SK-N-SH treated with all-trans-retinoic acid at 6 μM for 48 hours (cell line): ENCODE data around the gene CRX.
"Not testable (repeated sequence)": the region's sequence is repeated elsewhere in the genome, so short reads cannot be mapped to it uniquely, and the experiment has no call there.

ENCODE experiments used
- ATAC-seq: fragments of 200-7000 bp; cut with Tn5 transposase; 3 replicates; pipeline ENCODE4 v1.9.1; 2020; ENCODE audit warnings: mild to moderate bottlenecking, moderate library complexity
- BACH2 ChIP-seq: fragments of 250-450 bp; sonication (Bioruptor Pico); IDR thresholded peaks from 2 replicates; pipeline ENCODE4 v1.9.0; 2021; ENCODE audit warnings: mild to moderate bottlenecking, borderline replicate concordance
- CSDC2 ChIP-seq: fragments of 250-450 bp; sonication (Bioruptor Pico); IDR thresholded peaks from 2 replicates; pipeline ENCODE4 v1.5.0; 2020; ENCODE audit warnings: mild to moderate bottlenecking, moderate library complexity
- ESRRG ChIP-seq: fragments of 250-450 bp; sonication (Bioruptor Pico); IDR thresholded peaks from 2 replicates; pipeline ENCODE4 v1.6.1; 2021; ENCODE audit warnings: mild to moderate bottlenecking
- GLIS3 ChIP-seq: fragments of 250-450 bp; sonication (Bioruptor Pico); IDR thresholded peaks from 2 replicates; pipeline ENCODE4 v1.5.0; 2020; ENCODE audit warnings: mild to moderate bottlenecking, moderate library complexity
- ISL1 ChIP-seq: fragments of 250-450 bp; sonication (Bioruptor Pico); IDR thresholded peaks from 2 replicates; pipeline ENCODE4 v2.1.2; 2022; ENCODE audit warnings: mild to moderate bottlenecking, moderate library complexity
- OSR1 ChIP-seq: fragments of 250-450 bp; sonication (Bioruptor Pico); IDR thresholded peaks from 2 replicates; pipeline ENCODE4 v1.8.0; 2022; ENCODE audit warnings: moderate library complexity, mild to moderate bottlenecking, inconsistent platforms
- PATZ1 ChIP-seq: fragments of 250-450 bp; sonication (Bioruptor Pico); IDR thresholded peaks from 2 replicates; pipeline ENCODE4 v1.8.0; 2020; ENCODE audit warnings: mild to moderate bottlenecking, moderate library complexity, borderline replicate concordance
- POU6F1 ChIP-seq: fragments of 250-450 bp; sonication (Bioruptor Pico); IDR thresholded peaks from 2 replicates; pipeline ENCODE4 v1.8.0; 2021; ENCODE audit warnings: low read depth, mild to moderate bottlenecking, moderate library complexity, borderline replicate concordance
- PPARA ChIP-seq: fragments of 250-450 bp; sonication (Bioruptor Pico); IDR thresholded peaks from 2 replicates; pipeline ENCODE4 v1.5.0; 2020; ENCODE audit warnings: mild to moderate bottlenecking, borderline replicate concordance
- RARB ChIP-seq: fragments of 250-450 bp; sonication (Bioruptor Pico); IDR thresholded peaks from 2 replicates; pipeline ENCODE4 v1.8.0; 2021; ENCODE audit warnings: mild to moderate bottlenecking, moderate library complexity
- SNAI2 ChIP-seq: fragments of 250-450 bp; sonication (Bioruptor Pico); IDR thresholded peaks from 2 replicates; pipeline ENCODE4 v1.5.0; 2020; ENCODE audit warnings: mild to moderate bottlenecking, moderate library complexity
- TCF4 ChIP-seq: fragments of 250-450 bp; sonication (Bioruptor Pico); IDR thresholded peaks from 2 replicates; pipeline ENCODE4 v1.8.0; 2021; ENCODE audit warnings: mild to moderate bottlenecking, moderate library complexity, borderline replicate concordance
- TOX ChIP-seq: fragments of 250-450 bp; sonication (Bioruptor Pico); IDR thresholded peaks from 2 replicates; pipeline ENCODE4 v1.8.0; 2021; ENCODE audit warnings: mild to moderate bottlenecking, moderate library complexity, borderline replicate concordance
- TSHZ2 ChIP-seq: fragments of 250-450 bp; sonication (Bioruptor Pico); IDR thresholded peaks from 2 replicates; pipeline ENCODE4 v1.5.0; 2020; ENCODE audit warnings: mild to moderate bottlenecking, moderate library complexity
- ZFP3 ChIP-seq: fragments of 250-450 bp; sonication (Bioruptor Pico); IDR thresholded peaks from 2 replicates; pipeline ENCODE4 v1.5.0; 2020; ENCODE audit warnings: mild to moderate bottlenecking, moderate library complexity
- ZFP30 ChIP-seq: fragments of 450-650 bp; formaldehyde crosslinking; IDR thresholded peaks from 2 replicates; pipeline ENCODE4 v1.5.0; 2022; ENCODE audit warnings: mild to moderate bottlenecking, moderate library complexity
- ZNF565 ChIP-seq: fragments of 450-650 bp; formaldehyde crosslinking; conservative IDR thresholded peaks from 2 replicates; pipeline ENCODE4 v1.5.0; 2020; ENCODE audit warnings: low read depth, mild to moderate bottlenecking, moderate library complexity
- ZNF70 ChIP-seq: fragments of 450-650 bp; formaldehyde crosslinking; IDR thresholded peaks from 2 replicates; pipeline ENCODE4 v1.5.0; 2020; ENCODE audit warnings: mild to moderate bottlenecking, moderate library complexity
- ZNF8 ChIP-seq: fragments of 450-650 bp; formaldehyde crosslinking; IDR thresholded peaks from 2 replicates; pipeline ENCODE4 v1.5.0; 2020; ENCODE audit warnings: mild to moderate bottlenecking, moderate library complexity
- TF ChIP-seq, protein P1 (sequence below): fragments of 250-450 bp; sonication (Bioruptor Pico); IDR thresholded peaks from 2 replicates; pipeline ENCODE4 v1.5.1; 2020; ENCODE audit warnings: low read depth, mild to moderate bottlenecking, moderate library complexity

Gene CRX

DNA sequence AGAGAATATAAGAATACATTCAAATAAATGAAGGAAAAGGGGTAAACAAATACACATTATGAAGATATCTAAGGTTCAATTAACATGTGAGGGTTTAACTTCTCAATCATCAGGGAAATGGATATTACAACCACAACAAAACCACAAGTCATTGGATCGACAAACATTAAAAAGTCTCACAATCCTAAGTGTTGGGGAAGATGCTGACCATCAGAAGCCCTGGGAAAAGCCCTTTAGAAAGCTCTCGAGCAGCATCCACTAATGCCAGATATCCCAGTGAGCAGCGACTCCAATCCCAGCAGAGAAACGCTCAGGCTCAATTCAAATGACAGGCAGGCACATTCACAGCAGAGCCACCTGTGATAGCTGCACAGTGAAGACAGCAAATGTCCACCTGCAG lies 20.5 kb upstream of the CRX start (continued):
- TF ChIP-seq POU6F1 (no peak), ZFP3 (CRISPR knock-in tag) (no peak), OSR1 (CRISPR knock-in tag) (no peak), ZFP30 (no peak)
- TF ChIP-seq, protein P1, sequence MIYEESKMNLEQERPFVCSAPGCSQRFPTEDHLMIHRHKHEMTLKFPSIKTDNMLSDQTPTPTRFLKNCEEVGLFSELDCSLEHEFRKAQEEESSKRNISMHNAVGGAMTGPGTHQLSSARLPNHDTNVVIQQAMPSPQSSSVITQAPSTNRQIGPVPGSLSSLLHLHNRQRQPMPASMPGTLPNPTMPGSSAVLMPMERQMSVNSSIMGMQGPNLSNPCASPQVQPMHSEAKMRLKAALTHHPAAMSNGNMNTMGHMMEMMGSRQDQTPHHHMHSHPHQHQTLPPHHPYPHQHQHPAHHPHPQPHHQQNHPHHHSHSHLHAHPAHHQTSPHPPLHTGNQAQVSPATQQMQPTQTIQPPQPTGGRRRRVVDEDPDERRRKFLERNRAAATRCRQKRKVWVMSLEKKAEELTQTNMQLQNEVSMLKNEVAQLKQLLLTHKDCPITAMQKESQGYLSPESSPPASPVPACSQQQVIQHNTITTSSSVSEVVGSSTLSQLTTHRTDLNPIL (CRISPR knock-in tag) = no peak

DNA sequence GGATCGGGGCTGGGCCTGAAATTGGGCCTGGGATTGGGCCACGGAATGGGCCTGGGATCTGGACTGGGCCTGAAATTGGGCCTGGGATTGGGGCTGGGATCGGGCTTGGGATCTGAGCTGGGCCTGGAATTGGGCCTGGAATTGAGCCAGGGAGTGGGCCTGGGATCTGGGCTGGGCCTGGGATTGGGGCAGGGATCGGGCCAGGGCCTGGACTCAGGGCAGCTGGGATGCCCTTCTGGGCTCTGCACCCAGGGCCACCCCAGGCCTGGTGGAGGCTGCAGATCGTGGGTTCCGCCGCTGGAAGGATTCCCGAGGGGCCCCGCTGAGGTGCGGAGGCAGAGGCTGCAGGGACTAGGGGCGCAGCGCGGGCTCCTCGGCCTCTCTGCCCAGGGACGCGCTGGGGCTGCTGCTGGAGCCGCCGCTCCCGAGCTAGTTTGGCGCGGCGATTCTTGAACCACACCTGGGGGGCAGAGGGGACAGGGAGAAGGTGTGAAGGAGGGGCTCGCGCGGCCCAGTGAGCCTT lies 19.2 kb upstream of the CRX start:
- no peak for ATAC-seq
- no peak for TF ChIP-seq BACH2
- no peak for TF ChIP-seq ZFP30
- no peak for TF ChIP-seq ZNF565
- TF ChIP-seq, protein P1 (CRISPR knock-in tag) = no peak
- no peak for TF ChIP-seq PATZ1 (CRISPR knock-in tag)
- TF ChIP-seq TOX (CRISPR knock-in tag) = no peak
- TF ChIP-seq TCF4 (CRISPR knock-in tag) = no peak
- TF ChIP-seq PPARA = no peak
- TF ChIP-seq ZNF70 (CRISPR knock-in tag) = no peak
- TF ChIP-seq POU6F1 = no peak
- TF ChIP-seq ISL1 = no peak
- no peak for TF ChIP-seq ZFP3 (CRISPR knock-in tag)
- no peak for TF ChIP-seq CSDC2
- TF ChIP-seq ESRRG (CRISPR knock-in tag) = no peak
- TF ChIP-seq SNAI2 (CRISPR knock-in tag) = no peak
- no peak for TF ChIP-seq GLIS3 (CRISPR knock-in tag)
- TF ChIP-seq TSHZ2 (CRISPR knock-in tag) = no peak
- no peak for TF ChIP-seq ZNF8 (CRISPR knock-in tag)
- no peak for TF ChIP-seq OSR1 (CRISPR knock-in tag)
- no peak for TF ChIP-seq RARB (CRISPR knock-in tag)
- TF ChIP-seq, all 23 proteins: peak for 0

DNA sequence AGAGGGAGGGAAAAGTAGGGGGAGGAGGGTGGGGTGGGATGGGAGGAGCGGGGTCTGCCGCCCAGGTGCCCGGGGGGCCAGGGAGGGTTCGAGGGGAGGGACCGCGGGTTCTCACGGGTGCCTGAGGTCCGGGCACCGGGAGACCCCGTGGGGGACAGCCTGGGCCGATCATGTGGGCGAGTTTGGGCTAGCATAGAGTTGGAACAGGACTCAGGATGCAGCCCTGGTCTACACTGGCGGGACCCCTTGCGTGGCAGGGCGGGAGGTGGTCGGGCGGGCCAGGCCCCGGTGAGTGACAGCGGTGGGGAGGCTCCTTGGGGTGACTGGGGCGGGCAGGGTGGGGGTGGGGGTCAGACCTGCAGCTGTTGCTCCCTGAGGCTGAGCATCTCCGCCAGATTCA lies 18.6 kb upstream of the CRX start:
- not testable (repeated sequence) for ATAC-seq

DNA sequence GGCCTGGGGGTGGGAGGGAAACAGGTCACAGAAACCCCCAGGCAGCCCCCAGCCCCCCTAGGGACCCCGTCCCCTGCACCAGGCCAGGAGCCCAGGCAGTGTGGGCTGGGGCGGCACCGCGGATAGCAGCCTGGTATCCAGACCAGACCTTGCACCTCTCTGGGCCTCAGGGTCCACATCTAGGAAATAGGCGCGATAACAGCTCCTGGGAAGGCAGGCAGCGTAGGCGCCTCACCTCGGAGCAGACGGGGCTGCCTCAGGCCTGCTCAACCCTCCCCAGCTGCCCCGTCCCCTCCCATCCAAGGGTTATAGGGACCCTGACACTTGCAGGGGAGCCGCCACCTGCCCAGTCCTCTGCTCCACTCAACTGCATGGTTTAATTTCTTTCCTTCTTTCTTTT lies 18.1 kb upstream of the CRX start:
- not testable (repeated sequence) for ATAC-seq

DNA sequence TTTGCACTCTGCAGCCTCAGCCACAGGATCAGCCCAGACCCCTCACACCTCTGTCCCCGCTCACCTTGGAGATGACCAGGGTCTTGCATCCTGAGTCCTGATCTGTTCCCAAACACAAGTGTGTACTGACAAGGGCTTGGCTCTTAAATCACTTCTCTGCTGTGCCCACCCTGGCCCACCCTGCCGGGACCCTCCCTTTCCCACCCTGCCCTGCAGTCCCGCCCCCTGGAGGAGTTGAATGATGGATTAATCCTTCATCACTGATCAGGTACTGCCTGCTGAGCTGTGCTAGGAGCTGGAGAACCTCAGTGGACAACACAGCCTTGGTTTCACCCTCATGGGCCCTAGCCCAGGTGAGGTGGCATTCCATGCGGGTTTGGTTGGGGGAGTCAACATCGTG lies 17.3 kb upstream of the CRX start, which contains the start of gene TPRX1:
Gene TPRX1 (minus strand): TSS at position 101 of the 400 bp plus-strand sequence. CDS start 12 bp downstream, at position 89.
- ATAC-seq = not testable (repeated sequence)
